Right renal pelvis (tissue), 4 donors: ENCODE measurements around the gene SYT8. TPM values are rescaled to one million over a fixed set of nuclear protein-coding genes. Genes with fewer than 3 reads are reported as not detected.

Source experiments
- DNase-seq, 4 donors: peaks; one replicate each; pipeline ENCODE4 v3.0.0-alpha.2; 2013; ENCODE audit warnings: low read depth in 4 of 4, low spot score in 3 of 4, missing footprints in 1 of 4
- polyA plus RNA-seq, 4 donors: library from polyadenylated mRNA; unstranded; fragments of 120-200 nt; gene quantifications; one replicate each; pipeline ENCODE4 v1.2.1, GENCODE V29; 2013; ENCODE audit not compliant: insufficient read length in 4 of 4

SYT8 gene
- polyA plus RNA-seq, 4 donors: 0.15 to 0.69 (median 0.39) TPM; not detected in 1

DNA sequence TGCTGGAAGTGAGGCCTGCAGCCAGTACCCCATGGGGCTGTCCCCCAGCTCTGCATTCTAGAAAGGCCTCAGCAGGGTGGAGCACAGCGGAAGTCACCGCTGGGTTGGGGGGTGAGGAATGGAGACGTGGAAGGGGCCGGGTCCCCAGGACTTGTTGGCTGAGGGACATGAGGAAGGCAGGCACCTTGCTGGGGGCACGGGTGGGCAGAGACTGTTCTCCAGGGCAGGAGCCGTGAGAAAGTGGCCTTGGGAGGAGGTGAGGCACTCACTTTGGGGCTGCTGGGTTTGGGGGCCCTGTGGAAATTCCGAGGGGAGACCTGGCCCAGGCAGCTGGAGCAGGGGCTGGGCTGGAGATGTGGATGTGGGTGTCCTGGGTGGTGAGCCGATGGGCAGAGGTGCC is 9.0 kb downstream of the SYT8 start:
- no peak for DNase-seq

DNA sequence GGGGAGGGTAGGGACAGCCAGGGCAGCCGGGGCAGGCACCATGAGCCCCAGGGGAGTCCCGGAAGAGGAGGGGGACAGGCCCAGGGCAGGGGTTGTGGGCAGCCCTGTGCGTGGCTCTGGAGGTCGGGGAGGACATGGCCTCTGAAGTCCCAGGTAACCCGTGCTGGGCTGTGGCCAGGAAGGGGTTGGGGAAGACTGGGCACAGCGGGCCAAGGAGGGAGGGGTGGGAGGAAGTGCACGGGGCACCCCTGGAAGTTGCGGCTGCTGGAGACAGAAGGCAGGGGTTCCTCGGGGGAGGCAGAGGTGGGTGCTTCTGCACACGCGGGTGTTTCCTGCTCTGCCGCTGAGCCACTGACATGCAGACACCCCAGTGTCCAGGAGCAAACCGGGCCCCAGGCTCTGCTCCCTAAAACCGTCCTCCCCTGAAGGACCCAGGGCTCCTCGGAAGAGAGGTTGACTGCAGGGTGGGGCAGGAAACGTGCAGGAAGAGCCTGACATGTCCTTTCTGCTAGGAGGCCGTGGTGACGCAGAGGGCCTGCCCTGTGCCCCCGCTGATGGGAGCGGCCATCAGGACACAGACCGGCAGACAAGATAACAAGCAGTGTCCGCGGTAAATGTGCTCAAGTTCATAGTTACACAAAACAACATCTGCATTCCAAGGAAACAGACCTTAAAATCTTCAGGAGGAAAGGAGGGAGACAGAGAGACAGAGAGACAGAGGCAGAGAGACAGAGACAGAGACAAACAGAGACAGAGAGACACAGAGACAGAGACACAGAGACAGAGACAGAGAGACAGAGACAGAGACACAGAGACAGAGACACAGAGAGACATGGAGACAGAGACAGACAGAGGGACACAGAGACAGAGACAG is 9.7 kb downstream of the SYT8 start:
- DNase-seq: no peak

DNA sequence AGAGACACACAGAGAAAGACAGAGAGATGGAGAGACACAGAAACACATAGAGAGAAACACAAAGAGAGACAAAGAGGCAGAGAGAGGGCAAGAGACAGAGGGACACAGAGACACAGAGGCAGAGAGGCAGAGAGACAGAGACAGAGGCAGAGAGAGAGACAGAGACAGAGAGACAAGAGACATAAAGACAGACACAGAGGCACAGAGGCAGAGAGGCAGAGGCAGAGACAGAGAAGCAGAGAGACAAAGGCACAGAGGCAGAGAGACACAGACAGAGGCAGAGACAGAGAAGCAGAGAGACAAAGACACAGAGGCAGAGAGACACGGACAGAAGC is 10.3 kb downstream of the SYT8 start:
- no peak for DNase-seq

DNA sequence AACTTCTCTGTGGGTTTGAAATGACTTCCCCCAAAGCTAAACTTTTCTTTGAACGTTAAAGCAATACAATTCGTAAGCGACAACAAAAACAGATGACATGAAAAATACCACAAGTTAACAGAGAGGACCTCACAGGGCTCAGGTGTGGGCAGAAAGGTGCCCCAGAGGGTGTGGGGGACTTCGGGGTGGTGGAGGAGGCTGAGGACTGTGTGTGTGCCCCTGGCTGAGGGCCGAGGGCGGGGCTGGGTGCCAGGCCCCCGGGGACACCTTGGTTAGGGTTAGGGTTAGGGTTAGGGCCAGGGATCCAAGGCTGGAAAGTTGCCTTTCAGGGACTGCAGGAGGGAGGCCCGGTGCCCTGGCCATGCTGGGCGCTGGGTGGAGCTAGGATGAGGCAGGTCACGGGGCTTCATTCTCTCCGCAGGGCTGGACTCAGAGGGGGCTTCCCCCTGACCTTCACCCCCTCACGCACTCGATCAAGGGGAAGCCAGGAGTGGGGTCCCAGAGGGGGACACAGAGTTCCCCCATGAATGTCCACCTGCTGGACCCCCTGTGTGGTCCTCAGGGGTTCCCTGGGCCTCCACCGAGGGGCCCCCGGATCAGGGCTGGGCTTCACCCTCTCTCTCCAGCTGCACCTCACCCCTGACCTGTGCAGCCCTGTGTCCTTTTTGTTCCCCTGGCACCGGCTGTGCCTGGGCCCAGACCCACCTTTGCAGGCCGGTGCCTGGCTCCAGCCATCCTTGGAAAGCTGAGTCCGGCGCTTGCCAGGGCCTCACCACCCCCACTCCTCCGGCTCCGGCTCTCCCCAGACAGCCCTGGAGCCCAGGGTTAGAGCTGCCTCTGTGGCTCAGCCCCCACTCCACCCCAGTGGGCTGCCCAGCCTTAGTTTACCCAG is 11.0 kb downstream of the SYT8 start:
- no peak for DNase-seq

DNA sequence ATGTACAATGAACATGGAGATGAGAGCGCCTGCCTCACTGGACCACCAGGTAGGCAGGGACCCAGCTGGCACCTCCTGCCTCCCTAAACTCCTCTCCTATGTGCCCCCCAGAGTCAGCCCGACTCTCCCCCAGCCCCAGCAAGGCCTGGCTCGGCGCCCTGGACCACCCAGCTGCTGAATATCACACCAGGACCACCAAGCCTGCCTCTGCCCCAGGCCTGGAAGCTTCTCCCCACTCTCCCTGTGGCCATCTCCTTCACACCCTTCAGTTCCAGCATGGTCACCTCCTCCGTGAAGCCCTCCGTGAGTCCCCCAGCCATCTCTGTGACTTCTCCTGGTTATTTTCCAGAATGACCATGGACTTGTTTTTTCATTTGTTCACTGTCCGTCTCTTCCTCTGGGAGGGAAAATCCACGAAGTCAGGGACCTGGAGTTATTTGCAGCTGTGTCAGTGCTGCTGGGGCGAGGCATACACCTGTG is 11.7 kb downstream of the SYT8 start:
- no peak for DNase-seq

DNA sequence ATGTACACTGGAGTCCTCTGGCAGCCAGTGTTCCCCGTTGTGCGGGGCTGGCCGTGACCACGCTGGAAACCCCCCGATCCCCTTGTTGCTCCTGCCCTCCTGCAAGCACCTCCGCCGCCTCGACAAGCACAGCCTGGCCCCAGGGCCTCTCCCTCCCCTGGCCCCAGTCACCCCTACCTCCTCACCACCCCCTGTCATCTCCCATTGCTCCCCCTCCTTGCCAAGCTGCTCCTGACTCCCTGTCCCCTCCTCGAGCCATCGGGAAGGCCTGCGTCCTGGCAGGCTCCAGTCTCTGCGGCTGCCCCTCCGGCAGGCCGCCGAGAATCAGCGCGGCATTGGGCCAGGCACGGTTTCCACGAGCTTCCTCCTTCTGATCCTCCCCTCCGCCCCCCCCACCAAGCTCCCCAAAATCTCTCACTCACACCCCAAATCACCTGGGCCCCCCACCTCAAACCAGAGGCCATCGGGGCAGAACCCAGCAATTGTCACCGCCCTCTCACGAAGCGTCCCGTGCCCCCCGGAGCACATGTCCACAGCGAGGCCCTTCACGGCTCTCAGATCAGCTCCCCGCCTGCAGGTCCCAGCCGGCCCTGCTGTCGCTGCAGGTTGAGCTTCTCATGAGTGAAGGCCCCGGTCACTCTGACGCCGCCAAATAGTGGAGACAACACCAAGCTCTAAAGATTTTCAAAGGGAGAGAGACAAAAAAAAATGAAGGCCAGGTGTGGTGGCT is 12.4 kb downstream of the SYT8 start:
- DNase-seq: no peak

DNA sequence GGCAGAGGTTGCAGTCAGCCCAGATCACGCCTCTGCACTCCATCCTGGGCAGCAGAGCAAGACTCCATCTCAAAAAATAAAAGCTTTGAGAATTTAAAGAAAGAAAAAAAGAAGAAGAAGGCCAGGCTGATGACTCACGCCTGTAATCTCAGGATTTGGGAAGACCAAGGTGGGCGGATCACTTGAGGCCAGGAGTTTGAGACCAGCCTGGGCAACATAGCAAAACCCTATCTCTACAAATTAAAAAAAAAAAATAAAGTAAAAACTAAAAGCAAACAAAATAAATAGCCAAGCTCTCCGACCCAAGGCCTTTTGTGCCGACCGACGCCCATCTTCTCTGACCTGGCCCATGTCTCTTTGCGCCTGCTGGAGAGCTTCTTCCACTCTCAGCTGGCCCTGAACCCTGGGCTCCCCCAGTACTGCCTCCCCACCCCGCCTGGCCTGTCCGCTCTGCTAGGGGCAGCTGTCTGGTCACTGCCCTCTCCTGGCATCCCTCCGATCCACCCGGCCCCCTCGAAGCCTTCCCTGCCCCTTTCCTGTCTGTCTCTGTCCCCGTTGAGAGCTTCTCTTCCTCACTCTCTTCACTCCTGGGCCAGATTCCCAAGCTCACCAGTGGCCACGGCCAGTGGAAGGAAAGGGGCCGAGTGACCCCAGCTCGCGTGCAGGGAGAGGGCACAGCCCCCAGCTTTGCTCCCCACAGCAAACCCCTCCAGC is 13.3 kb downstream of the SYT8 start:
- no peak for DNase-seq

DNA sequence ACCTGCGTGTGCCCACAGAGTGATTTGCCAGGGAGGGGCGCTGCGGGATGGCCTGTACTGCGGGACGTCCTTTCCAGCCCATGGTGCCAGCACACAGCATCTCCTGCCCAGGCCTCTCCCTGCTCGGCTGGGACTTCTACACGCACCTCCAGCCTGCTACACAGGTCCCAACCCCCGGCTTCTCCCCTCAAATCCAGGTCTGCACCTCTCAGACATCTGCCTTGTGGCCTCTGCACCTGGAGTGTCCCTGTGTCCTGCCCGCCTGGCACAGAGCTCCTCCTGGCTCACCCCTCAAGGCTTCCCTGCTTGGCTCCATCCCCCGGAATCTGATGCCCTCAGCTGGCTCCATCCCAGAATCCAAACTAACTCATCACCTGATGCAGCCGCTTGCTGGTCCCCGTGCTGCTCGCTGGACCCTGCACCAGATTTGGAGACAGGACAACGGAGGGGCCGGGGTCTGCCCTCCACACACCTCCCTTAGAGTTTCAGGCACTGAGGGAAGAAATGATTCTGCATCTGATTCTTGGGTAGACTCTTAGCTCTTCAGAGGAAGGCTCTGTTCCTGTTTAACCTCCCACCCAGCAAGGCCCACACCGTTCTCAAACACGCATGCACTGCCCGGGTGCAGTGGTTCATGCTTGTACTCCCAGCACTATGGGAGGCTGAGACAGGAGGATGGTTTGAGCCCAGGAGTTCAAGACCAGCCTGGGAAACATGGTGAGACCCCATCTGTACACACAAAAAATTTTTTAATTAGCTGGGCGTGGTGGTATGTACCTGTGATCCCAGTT is 14.0 kb downstream of the SYT8 start:
- DNase-seq: no peak

DNA sequence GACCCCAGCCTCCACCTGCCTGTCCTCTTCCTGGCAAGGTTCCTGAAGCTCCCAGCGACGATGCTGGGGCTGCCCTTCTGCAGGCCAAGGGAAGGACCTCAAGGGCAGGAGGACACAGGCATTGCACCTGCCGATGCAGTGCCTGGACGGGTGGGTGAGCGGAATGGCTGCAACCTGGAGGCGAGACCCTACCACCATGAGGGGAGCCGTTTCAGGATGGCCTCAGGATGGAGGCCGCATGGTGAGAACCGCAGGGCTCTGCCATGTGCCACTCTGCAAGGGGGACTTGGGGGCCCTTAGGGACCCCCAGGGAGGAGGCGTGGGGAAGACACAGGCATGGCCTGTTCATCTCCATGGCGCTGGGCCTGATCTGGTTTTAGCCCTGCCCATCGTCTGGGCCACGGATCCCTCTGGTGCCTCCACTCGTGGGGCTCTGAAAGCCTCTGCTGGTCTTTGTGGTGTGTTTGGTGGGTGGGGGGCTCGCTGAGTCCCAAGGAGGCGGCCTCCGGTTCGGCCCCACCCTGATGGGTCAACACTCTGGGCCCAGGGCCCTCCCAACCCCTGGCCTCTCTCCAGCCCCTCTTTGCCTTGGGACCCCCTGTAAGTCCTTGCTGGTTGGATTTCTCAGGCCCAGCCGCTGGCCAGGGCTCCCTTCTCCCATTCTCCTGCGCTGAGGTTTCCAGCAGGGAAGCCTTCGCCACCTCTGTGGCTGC is 16.8 kb downstream of the SYT8 start:
- DNase-seq: no peak

DNA sequence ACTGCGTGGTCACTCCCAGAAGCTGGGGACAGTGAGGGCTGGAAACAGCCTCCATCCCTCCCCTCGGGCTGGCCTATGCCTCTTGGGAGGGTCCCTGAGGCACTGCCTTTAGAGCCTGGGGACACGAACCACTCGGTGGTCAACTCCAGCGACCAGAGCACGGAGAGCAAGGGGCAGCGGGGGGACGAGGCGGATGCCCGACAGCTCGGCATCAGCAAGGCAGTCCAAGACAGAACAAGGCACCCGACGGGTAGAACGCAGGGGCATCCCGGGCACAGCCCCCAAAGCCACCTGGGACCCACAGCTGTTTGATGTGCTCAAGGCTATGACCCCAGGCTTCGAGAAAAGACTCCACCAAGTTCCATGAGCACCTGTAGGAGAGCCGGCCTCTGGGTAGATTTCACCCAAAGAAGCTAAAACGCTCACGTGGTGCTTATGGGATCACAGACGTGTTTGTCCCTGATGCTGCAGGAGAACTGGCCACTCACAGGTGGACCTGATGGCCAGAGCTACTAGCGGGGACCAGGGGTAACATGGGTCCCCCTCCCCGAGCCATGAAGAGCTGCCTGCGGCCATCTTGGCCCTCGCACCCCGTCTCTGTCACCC is 17.6 kb downstream of the SYT8 start:
- DNase-seq: no peak

DNA sequence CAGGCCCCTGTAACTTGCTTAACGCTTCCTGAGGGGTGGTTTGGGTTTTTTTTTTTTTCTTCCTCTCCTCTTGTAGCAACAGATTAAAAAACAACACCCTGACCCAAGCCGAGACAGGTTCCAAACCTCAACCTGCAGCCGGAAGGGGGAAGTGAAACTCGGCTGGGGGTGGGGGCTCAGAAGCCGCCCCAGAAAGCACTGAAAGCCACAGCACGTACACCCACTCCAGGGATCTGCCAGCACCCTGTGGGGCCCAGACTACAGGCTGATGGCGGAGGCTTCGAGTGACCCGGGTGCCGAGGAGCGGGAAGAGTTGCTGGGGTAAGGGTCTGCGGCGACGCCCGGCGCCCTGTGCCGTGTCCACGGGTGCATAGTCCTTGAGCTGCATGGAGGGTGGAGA is 18.1 kb downstream of the SYT8 start, which contains the start of gene LSP1:
TSS of gene LSP1 (plus strand) at position 208 of the 400 bp plus-strand sequence. CDS start at position 269, 61 bp downstream.
- no peak for DNase-seq

DNA sequence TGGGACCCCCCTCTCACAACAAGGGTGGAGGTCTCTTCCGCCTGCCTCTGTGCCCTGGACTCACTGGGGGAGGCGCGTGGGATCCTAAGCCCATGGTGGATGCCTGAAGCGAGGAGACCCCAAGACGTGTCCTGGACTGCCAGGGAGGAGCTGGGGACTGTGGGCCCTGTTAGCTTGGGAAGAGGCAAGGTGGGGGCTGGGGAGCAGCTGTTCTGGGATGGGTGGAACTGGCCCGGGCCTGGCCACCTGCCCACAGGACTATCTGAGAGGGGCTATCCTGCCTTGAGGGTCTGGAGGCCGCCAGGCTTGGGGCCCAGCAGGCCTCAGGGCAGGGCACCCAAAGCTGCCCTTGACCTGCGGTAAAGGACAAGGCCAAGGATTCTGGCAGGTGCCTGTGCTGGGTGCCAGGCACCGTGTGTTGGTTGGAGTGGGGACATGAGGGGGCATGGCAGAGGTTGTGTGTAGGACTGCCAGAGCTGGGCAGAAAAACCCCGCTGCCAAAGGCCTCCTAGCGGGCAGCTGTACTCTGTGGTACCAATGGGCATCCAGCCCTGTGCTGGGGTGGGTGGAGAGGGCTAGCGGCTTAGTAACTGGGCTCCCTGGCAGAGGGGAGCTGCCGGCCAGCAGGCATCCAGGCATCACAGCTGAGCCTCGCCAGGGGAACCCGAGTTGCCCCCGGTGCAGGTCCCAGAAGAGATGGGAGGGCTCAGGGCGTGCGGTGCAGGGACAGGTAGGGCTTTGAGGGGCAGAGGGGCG is 18.8 kb downstream of the SYT8 start:
- DNase-seq: no peak

DNA sequence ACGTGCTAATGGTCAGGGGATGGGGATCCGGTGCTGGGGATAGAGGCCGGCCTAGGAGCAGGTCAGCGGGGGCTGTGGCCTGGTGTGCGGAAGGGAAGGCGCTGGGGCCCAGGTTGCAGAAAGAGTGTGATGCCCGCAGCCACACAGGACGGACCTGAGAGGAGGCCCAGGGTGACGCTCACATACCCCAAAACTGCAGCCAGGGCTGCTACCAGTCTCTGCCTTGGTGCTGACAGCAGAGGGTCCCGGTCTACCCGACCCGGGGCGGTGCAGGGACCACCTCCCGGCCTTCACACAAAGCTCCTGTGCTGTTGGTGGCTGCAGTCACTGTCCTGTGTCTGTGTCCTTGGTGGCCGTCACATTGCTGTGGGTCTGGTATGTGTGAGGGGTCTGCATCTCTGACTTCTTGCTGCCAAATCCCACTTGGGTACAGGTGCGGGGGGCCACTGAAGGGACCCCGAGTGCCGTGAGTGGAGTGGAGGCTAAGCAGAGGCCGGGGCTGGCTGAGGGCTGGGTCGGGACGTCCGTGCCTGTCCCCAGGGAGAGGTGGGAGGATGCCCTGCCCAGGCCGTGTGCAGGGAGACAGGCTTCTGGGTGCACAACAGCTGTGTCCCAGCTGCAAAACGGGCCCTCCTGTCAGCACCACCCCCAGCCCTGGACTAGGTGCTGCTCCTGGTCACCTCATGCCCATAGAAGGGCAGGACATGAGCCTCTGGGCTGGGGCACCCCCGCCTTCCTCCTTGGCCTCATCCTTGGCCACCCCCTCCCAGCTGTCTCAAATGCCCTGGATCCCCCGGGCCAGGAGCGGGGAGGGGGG is 19.6 kb downstream of the SYT8 start:
- DNase-seq: no peak

DNA sequence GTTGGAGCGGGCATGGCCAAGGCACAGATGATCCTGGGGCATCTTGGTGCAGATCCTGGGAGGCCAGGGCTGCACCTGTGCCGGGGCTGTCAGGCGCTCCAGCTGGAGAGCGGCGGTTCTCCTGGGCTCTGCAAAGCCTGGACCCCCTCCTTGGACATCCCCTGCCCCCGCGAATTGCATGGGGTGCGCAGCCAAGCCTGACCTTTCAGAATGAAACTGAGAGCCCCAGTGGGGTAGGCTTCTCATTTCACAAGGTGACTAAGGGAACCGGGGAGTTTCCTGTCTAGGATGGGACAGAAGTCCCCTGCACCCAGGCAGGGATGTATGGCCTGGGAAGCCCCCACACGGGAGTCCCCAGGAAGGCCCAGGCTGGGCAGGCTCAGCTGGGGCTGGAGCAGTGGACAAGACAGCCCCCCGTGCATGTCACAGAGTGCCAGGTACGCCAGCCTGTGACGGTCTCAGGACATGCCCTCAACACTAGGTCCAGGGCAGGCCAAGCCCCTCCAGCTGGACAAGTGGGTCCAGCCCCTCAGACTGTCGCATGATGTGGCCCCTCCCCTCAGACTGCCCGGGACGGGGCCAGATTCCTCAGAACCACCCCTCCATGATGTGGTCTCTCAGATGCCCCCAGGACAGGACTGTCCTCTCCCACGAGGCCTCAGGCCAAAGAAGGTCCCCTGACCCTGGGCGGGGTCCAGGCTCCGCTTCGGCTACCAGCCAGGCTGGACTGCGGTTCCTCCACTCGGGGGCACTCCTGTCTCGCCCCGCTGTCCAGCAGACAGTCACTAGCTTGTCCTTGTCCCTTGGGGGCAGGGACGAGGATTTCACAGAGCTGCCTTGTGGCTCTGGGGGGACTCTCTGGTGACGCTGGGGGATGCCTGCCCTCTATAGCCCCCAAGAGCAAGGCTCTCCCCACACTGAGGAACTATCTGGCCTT is 20.4 kb downstream of the SYT8 start:
- no peak for DNase-seq

DNA sequence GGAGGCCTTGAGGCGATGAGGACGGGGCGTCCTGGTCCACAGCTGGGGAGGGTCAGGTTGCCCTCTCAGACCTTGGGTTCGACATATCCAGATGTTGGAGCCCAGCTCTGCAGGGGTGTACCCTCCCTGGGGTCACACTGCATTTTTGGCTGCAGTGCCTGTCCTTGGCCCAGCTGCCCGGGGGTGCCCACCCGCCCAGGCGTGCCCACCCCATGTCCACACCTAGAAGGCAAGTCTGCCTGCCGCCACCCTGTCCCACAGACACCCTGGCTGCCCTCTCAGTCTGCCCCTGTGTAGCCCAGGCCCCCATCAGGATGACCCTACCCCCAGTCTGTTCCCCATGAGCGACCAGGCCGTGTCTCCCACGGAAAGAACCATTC is 21.1 kb downstream of the SYT8 start:
- DNase-seq: no peak
